WTC11 (cell line): ENCODE measurements around the gene NCAPD2.

Source experiments
- CTCF ChIP-seq: fragments of 200-600 bp; IDR thresholded peaks from 2 replicates; pipeline ENCODE4 v1.8.0; 2022; ENCODE audit warnings: antibody characterized with exemption
- TCF7 ChIP-seq: sonication (generic); formaldehyde crosslinking; IDR thresholded peaks from 2 replicates; pipeline ENCODE4 v1.8.0; 2022; ENCODE audit warnings: mild to moderate bottlenecking, low read depth, missing genetic modification reagents, moderate library complexity

- TF ChIP-seq CTCF, result no peak
- no peak for TF ChIP-seq TCF7 (CRISPR knock-in tag)
Measured at GRCh38 chr12:6526766-6527525, 33.0 kb downstream of the NCAPD2 start.
